ENCODE measurements around the gene MAPK1. TPM values are rescaled to one million over a fixed set of nuclear protein-coding genes. Genes with fewer than 3 reads are reported as not detected.

The MAPK1 gene
- total RNA-seq, 6 donors from 2014 or later = 50.2 to 180 (median 65.9) TPM

GRCh38 chr22:21761994-21762680 is 105.3 kb downstream of the MAPK1 start:
- peaks cover 0 to 15% (median 3%) of the 10 kb centered on the region in 4 donors for H3K4me1 ChIP-seq
- H3K27ac ChIP-seq = peak overlapping the region in 3 of 4 donors; percentile 27 to 49 (median 45)
- TF ChIP-seq POLR2A (IDR thresholded peaks at IDR 0.05) = no peak
- TF ChIP-seq, protein P1, sequence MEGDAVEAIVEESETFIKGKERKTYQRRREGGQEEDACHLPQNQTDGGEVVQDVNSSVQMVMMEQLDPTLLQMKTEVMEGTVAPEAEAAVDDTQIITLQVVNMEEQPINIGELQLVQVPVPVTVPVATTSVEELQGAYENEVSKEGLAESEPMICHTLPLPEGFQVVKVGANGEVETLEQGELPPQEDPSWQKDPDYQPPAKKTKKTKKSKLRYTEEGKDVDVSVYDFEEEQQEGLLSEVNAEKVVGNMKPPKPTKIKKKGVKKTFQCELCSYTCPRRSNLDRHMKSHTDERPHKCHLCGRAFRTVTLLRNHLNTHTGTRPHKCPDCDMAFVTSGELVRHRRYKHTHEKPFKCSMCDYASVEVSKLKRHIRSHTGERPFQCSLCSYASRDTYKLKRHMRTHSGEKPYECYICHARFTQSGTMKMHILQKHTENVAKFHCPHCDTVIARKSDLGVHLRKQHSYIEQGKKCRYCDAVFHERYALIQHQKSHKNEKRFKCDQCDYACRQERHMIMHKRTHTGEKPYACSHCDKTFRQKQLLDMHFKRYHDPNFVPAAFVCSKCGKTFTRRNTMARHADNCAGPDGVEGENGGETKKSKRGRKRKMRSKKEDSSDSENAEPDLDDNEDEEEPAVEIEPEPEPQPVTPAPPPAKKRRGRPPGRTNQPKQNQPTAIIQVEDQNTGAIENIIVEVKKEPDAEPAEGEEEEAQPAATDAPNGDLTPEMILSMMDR (IDR thresholded peaks at IDR 0.05) = no peak
- TF ChIP-seq POLR2AphosphoS5 (IDR thresholded peaks at IDR 0.05) = no peak
- TF ChIP-seq EP300 (IDR thresholded peaks at IDR 0.05) = no peak
- no peaks in the 10 kb centered on the region for H3K9me3 ChIP-seq
- H3K36me3 ChIP-seq = peaks cover 20 to 87% (median 53%) of the 10 kb centered on the region in 4 donors
- DNase-seq (no peak), ATAC-seq (ENCODE audit: low FRiP score in 2 of 2) (no peak)
- H3K27me3 ChIP-seq = no peaks in the 10 kb centered on the region
- 95 to 96% methylated on average over 15 of the region's 15 CpGs for WGBS, 2 donors
- no peak overlapping the region for H3K4me3 ChIP-seq

DNA sequence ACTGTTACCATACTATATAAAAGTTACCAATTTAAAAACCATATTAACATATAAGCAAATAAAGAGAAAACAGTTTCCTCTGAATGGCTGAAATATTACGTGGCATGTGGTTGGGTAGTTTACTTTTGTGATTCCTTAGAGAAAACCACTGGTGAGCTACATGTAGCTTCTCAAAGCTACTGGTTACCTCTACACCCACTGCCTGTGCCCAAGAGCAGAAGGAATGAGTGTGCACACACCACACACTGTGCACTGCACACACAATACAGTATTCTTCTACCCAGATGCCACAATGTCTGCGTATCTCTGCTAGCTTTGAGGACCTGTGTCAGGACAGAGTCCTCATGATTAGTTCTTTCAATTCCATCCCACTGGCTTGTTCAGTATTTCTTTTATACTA is 106.4 kb downstream of the MAPK1 start:
- Histone ChIP-seq H3K4me3 (no peak overlapping the region), H3K27me3 (no peaks in the 10 kb centered on the region), H3K4me1 (peaks cover 0 to 14% (median 3%) of the 10 kb centered on the region in 4 donors), H3K36me3 (peaks cover 16 to 79% (median 50%) of the 10 kb centered on the region in 4 donors), H3K9me3 (no peaks in the 10 kb centered on the region), H3K27ac (no peak overlapping the region)
- TF ChIP-seq POLR2AphosphoS5 (IDR thresholded peaks at IDR 0.05) (no peak), EP300 (IDR thresholded peaks at IDR 0.05) (no peak), POLR2A (IDR thresholded peaks at IDR 0.05) (no peak)
- TF ChIP-seq, protein P1 (IDR thresholded peaks at IDR 0.05) = no peak
- DNase-seq (no peak), ATAC-seq (ENCODE audit: low FRiP score in 2 of 2) (no peak)
- 82 to 89% methylated on average over 2 of the region's 2 CpGs for WGBS, 2 donors

DNA sequence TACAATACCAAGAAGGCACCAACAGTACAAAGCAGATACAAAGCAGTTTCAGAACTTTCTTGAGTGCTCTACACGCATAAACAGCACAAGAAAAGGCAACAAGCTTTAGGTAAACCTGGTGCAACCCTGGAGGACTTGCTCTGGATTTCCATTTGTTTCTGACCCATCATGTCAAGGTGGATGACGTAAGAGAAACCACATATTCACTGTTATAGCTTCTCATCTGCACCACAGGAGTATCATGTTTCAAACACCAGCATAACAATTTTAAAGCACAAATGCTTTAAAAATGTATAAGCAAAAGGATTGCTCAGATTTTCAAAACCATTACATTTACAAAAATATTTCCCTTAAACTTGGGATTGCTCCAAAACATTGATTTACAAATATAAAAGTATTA is 106.8 kb downstream of the MAPK1 start:
- TF ChIP-seq, protein P1 (IDR thresholded peaks at IDR 0.05) = no peak
- TF ChIP-seq POLR2A (IDR thresholded peaks at IDR 0.05) (no peak), POLR2AphosphoS5 (IDR thresholded peaks at IDR 0.05) (no peak), EP300 (IDR thresholded peaks at IDR 0.05) (no peak)
- no peak for DNase-seq
- no peak overlapping the region for H3K4me3 ChIP-seq
- H3K27ac ChIP-seq = no peak overlapping the region
- peaks cover 0 to 14% (median 2%) of the 10 kb centered on the region in 4 donors for H3K4me1 ChIP-seq
- no peaks in the 10 kb centered on the region for H3K9me3 ChIP-seq
- no peak for ATAC-seq (ENCODE audit: low FRiP score in 2 of 2)
- WGBS, 2 donors = 82 to 89% methylated on average over 2 of the region's 2 CpGs
- H3K27me3 ChIP-seq = no peaks in the 10 kb centered on the region
- H3K36me3 ChIP-seq = peaks cover 12 to 75% (median 47%) of the 10 kb centered on the region in 4 donors

DNA sequence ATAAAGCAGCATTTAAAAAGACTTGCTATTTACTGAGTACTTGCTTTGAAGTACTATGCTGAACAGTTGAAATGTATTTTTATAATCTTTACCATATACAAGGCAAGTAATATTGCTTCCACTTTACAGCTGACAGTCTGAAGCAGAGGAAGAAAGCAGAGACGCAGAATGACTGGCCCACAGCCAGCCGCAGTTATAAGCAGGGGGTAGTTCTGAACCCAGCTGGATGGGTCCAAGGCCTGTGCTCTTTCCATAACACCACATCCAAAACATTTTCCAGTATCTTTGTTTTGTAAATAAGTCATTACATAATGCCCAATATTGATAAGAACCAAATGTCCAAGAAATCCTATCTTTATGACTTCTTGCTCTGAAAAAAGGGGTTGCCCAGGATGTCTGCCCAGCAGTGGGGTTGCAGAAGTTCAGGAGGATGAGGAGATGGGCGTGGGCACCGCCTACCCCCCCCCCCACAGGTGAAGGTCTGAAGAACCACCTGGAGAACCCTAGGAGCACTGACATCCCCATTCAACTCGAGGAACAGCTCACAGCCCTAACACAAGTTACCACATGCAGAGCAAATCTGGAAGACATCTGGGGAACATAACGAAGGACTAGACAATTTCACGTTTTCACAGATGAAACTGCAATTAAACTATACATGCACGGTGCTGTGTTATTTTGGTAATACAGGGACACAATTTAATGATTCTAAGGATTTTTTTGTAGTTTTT is 107.6 kb downstream of the MAPK1 start:
- Histone ChIP-seq H3K36me3 (peaks cover 8 to 66% (median 41%) of the 10 kb centered on the region in 4 donors), H3K4me1 (peaks cover 0 to 22% (median 5%) of the 10 kb centered on the region in 4 donors), H3K4me3 (no peak overlapping the region), H3K27ac (peak overlapping the region in 1 of 4 donors; percentile 15), H3K27me3 (no peaks in the 10 kb centered on the region), H3K9me3 (no peaks in the 10 kb centered on the region)
- 81 to 83% methylated on average over 7 to 8 of the region's 8 CpGs for WGBS, 2 donors
- TF ChIP-seq POLR2AphosphoS5 (IDR thresholded peaks at IDR 0.05) (no peak), POLR2A (IDR thresholded peaks at IDR 0.05) (no peak), EP300 (IDR thresholded peaks at IDR 0.05) (no peak)
- TF ChIP-seq, protein P1 (IDR thresholded peaks at IDR 0.05) = no peak
- DNase-seq (no peak), ATAC-seq (ENCODE audit: low FRiP score in 2 of 2) (no peak)

Measured in upper lobe of left lung (tissue), 6 donors.